GM18520 (cell line): Measurements from ENCODE around the gene ANKRD60.
A peak's percentile ranks its signal among the peaks of the same experiment; 100 is the strongest.

Experiments
- ATAC-seq: cut with Tn5 transposase; IDR thresholded peaks from one replicate; pipeline ENCODE4 v1.9.1; 2021; ENCODE audit not compliant: unreplicated experiment

The ANKRD60 gene

DNA sequence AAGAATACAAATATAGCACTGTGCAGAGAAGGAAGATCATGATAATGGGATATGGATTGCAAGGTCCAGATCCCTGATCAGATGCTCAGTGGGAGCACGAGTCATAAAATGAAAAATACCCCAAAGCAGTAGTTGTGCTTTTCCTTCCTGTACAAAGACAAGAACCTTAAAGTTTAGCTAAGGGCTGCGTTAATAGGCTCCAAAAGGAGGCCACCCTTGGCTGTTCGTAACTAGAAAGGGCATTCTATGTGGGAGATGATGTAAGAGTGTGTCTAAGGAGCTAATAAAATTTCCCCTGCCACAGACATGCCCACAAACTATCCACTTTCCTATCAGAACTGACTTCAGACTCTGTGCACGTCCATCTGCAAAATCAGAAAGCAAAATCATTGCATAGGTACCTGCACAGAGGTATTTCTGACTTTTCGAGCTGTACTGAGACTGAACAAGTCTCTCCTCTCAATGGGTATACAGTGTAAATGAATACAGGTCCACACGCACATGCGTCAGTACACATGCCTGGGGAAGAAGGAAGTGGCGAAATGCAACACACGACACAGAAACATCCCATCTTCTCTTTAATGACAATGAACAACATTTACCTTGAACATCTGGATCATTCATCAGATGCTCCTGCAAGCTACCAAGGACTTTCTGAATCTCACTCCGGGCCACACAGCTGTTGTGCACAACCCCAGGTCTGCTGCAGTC, 16.9 kb upstream of the ANKRD60 start:
- no peak for ATAC-seq

DNA sequence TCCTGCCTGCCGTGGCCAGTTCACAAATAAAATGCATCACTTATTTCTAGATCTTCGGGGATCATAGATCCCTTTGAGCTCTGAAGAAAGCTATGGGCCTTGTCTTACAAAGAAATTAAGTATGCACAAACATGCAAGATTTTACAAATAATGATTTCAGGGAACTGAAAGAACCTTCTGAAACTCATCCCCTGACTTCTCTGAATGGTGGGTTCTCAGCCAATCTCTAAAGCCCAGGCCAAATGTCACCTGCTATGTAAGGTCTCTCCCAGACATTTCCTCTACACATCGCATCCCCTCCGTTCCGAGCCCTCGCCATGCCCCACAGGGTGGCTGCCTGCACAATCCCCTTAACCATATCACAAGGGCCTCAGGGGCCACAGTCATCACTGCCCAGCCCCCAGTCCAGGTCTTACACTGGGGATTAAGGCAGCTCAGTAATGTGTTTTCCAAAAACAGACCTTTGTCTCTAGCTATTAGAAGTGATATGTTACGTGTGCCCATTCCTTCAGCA, 16.1 kb upstream of the ANKRD60 start:
- ATAC-seq = no peak

DNA sequence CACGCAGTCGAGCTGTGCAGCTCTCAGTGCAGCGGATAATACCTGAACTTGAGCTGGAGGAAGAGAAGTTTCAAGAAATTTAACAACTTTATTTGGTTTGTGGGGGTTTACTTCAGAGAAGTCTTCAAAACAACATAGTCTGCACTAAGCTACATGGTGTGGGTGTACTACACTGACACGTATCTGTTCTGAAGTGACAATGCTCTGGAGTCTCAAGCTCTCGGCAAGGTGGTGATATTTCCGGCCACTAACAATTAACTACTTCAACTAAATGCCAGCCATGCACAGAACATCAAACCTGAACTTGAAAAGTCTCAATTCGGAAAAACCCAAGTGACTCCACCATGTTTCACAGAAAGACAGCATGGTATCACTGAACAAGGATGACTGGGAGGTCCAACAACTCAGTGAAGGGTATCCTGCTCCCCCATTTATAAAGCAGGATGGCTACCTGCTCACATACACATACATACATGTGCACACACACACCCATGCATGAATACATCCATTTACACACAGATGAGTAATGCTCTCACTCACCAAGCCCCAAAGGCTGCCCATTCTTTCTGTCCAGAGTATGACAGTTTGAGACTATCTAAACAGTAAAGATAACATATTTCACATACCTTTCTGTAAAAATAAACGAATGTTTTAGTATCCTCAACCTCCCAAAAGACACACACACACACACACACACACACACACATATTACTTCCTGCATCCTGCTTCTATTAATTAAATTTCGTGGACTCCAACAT, 15.4 kb upstream of the ANKRD60 start:
- ATAC-seq = no peak

DNA sequence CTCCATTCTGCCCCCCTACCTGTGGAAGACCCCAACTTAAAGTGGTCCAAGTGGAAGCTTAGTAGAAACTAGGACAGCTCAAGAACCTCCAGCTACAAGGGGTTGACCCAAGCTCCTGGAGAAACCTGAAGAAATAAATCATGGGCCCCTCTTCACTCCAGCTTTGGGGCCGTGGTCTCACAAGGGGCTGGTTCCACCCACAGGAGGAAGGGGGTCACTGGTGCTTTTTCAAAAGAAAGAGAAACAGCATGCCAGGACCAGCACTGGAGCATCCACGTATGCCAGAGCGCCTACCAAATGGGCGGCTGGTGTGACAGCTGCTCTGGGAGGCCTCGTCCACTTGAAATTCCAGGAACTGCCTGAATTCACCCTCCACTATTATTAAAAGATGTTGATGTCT, 14.4 kb upstream of the ANKRD60 start:
- ATAC-seq = no peak

DNA sequence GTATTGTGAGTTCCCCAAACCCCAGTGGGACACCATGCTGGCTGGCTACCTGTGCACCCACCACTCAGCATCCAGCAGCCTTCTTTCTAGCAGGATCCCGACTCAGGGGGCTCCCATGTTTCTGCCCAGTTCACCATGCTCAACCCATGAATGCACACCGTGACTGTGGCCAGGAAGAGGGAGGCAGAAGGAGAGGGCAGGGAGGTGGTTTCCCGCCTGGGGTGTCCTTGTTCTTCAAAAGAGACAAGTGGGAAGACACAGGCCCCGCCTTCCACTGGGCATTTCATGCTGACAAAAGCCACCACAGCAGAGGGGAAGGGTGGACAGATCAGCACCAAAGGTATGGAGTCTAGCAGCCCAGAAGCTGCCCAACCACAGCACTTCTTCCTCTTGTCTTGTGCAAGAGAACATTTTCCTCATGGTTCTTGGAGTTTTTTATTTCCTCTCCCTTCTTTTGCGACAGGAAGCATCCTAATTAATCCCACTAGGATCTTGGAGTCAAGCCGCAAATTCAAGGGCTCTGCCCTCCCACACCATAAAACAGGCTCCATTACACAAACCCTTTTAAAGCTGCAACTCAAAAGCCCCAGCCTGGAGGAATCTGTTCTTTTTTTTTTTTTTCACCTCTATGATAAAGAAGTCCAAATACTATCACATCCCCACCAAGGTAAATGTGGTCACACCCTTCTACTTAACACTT, 13.5 kb upstream of the ANKRD60 start:
- no peak for ATAC-seq

DNA sequence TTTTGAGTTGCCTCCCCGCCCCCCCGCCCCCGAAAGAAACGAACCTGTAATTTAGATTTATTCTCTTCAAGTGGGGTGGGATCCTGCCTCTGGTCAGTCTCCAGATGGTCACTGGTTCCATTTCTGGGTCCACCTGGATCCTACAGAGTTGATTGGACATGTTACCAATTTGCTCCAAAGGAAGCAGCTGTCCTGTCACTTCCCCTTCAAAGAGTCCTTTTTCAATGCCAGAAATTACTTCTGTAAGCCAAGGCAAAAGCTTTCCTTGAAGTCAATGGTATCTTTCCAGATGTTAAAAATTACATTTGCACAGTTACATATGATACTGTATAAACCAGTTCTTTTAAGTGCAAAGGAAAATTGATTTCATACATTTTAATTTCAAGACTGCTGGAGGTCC, 12.0 kb upstream of the ANKRD60 start:
- no peak for ATAC-seq

DNA sequence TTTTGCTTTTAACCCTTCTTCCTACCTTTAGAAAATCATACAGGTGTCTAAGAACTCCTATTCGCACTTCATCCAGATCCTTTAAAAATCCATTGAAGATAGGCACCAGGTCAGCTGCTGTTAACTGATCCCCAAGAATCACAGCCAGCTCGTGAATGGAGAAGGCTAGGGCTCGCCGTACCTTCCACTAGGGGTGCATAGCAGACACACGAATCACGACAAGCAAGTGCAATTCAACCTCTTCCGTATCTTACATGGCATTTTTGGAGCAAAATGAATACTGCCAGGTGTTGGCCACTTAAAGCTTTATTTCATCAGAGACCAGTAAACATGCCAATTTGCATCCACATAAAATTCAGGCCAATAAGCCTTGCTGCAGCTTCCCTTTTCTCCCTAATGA, 10.8 kb upstream of the ANKRD60 start:
- no peak for ATAC-seq

DNA sequence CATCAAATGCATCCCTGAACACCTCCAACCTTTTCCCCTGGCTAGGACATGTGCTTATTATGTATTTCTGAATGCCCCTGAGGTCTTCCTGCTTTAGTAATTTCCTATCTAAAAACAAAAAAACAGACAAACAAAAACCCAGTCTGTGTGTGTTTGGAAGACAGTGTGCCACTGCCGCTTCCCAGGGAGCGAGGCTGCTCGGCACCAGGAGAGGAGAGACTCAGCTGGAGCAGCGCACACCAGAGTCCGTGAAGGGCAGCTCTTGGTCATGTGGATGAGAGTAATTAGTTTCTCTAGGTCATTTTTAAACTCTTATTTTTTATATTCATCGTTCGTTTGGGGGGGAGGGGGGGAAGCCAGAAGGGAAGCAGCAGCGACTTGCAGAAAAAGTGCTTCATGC, 10.0 kb upstream of the ANKRD60 start:
- ATAC-seq = no peak

DNA sequence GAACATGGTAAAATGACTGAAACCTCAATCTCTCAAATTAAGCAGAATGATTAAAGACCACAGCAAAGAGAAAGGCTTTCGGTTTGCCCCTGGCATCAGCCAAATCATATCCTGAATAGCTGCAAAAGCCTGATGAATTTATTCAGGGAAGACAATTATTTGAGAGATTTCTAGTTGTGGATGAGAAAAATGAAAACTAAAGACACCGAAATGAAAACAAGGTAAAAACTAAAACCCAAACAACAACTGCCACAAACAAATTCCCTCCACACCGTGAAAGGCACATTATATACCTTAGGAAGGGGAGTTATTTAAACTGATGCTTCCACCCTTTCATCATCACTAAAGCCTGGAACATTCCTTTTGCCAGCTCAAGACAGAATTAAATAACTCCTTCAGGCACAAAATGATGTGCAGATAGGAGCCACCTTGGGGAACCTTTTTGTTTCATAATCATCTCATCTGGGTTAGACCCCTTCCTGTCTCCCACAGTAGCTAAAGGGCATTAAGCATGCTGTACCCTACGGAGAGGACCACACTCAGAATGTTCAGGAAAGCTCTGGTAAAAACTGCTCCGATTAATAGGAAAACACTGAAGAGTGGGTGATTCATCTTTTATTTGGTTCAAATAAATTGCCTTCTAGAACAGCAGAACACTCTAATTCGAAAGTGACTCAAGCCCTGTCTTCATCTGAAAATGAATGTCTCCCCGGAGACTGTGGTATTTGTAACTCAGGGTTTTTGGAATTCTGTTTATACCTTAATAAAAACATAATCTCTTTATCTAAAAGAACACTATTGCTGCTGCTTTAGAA, 9.1 kb upstream of the ANKRD60 start:
- ATAC-seq = no peak

DNA sequence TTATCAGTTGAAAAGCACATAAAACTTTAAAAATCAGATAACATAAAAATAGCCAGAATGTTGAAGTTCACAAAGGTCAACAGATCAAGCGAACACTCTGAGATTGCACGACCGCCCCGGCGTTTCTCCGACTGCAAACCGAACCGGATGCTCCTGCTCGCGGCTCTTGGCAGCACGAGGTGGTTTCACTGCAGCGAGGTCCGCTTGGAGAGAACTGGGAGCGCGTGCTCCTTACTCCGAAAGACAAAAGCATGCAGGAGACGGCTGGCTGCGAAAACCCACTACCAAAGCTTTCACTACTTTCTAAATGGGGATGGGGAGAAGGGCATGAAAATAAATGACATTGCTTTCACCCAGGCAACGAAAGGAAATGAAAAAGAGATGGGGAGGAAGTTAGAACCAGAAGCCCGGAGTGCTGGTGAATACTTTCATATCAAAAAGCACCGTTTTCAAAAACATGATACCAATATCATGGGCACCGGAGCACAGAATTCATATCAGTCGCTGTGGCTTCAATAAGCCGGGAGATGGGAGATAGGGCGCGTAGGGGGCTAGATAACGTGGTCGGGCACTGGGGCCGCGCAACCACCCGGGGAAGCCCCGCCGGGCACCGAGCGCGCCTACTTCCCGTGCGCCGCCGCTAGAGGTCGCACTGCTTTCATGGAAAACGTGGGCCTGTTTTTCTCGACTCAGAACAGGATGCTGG, 8.3 kb upstream of the ANKRD60 start:
- peak; percentile 56 for ATAC-seq

DNA sequence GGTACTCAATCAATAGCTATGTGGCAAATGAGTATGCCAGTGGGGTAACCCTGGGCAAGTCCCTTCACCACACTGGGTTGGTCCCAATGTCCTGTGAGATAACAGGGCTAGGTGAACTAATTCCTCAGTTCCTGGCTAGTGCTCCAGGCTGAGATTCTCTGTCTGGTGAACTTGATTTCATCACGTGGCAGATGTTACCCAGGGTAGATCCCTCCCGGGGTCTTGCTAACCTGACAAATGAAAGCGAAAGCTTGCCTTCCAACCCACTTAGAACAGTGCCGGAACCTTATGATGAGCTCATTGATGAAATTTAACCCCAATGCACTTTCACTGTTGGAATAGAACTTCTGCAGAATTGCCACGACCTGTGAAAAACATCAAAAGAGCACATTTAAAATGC, 6.6 kb upstream of the ANKRD60 start:
- ATAC-seq = no peak

DNA sequence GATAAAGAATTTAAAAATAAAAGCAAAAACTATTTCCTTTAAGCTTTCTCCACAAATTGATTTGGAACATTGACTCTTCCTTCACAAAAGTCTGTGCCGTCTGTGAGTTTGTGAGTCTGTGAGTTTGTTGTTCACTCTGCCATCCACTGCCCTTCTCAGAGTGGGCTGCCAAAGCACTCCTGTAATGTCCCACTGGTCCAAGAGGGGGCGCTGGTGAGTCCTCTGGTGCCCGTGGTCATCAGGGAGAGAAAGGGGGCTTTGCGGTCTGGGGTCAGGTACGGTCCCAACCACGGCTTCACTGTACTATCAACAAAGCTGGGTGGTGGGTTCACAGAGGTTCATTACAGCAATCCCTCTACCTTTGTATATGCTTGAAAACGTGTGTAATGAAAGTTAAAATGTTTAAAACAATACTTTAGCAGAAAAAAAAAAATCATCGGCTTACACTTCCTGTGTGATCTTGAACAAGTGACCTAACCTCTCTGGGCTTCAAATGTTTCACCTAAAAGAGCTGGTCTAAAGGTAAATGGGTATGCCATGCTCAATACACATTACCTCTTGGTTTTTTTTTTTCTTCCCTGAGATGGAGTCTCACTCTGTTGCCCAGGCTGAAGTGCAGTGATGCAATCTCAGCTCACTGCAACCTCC, 5.6 kb upstream of the ANKRD60 start:
- no peak for ATAC-seq

DNA sequence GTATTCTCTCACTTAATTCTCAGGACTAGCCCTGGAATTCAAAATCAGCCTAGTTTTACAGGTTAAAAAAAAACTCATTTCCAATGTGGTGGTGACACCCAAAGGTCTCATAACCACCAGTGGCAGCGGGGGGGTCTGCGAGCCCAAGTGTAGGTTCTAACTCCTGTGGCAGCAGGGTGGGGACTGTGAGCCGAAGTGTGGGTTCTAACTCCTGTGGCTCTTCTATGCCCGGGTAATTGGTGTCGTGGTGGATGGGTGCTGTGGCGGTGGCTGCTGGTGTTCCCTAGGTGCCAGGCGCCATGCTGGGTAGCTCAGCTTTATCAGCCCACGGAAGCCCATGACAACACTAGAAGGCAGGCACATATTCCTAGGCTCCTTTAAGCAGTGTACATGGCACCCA, 4.9 kb upstream of the ANKRD60 start:
- ATAC-seq = no peak

DNA sequence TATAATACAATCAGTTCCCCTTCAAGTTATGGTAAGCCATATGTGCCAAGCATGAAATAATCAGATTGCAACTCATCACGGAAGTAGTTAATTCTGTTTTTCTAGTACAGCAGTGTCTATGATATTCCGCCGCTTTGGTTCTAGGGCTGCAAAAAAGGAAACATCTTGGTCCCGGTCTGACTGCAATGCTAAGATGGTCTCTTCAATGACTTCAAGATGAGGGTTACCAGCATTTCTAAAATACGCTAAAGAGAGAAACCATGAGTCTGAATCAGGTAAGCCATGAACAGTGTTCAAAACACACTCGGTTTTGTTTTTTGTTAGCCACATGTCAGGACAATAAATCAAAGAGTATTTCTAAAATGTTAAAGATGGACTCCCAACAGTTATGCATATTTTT, 3.2 kb upstream of the ANKRD60 start:
- no peak for ATAC-seq

DNA sequence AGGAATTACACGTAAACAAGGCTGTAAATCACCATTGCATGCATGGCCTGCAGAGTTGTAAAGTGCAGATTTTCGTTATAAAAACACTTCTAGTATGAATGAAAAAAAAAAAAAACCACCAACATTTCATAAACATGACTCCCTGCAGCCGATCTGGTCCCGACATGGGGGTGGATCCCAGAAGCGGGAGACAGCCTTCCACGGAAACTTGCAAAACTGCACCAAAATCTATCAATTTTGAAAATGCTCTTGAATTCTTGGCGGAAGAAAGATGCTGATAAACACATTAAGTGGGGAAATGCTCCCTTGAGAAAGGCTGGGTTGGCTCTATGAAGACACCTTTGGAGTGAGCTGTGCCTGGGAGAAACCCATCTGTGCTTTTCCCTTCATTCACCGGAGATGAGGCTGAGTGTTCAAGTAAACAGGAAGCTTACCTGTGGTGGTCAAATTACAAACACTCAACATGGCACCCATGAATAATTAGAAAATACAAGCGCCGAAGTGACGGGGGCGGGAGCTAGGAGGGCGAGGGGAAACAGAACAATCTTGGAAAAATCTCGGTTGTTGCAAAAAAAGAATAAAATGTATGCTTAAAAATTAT, 845 bp upstream of the ANKRD60 start:
- ATAC-seq = no peak

DNA sequence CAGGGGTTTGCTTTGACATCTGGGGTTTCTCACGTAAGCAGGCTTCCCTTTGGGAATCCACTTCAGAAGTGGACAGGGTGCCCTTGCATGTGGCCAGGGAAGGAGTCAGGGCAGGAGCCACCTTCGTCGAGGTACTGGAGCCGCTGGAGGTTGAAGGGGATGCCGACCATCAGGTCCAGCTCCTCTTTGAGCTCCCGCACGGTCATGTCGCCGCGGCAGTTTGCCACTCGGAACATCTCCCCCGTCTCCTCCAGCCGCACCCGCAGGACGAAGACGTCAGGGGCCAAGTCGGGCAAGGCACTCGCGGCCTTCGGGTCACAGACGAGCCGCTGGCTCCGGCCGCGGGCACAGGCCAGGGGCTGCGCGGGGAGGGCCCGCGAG, 360 bp downstream of the ANKRD60 start:
- ATAC-seq = no peak

DNA sequence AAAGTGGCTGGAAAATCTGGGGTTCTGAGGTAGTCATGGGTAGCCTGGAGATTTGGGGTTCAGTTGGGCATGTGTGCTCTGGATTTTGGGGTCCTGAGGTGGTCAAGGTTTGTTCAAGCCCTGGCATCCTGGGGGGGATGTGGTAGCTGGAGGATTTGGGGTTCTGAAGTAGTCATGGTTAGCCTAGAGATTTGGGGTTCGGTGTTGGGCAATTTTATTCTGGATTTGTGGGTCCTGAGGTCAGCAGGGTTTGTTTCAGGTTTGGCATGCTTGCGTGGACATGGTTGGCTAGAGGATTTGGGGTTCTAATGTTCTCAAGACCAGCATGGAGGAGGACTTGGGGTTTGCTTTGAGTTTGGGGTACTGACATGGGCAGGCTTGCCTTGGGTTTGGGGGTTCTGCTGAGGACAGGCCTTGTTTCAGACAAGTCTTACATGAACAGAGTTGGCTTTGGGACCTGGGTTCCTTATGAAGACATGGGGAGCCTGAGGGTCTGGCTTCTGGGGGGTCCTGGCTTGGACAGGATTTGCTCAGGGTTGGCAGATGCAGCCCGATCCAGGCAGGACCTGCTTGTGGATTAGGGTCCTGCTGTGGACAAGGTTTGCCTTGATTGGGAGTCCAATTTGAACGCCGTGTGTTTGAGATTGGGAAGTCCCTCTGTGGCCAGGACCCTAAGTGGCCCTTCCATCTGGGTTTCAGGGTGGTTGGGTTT, 906 bp downstream of the ANKRD60 start:
- ATAC-seq = no peak

DNA sequence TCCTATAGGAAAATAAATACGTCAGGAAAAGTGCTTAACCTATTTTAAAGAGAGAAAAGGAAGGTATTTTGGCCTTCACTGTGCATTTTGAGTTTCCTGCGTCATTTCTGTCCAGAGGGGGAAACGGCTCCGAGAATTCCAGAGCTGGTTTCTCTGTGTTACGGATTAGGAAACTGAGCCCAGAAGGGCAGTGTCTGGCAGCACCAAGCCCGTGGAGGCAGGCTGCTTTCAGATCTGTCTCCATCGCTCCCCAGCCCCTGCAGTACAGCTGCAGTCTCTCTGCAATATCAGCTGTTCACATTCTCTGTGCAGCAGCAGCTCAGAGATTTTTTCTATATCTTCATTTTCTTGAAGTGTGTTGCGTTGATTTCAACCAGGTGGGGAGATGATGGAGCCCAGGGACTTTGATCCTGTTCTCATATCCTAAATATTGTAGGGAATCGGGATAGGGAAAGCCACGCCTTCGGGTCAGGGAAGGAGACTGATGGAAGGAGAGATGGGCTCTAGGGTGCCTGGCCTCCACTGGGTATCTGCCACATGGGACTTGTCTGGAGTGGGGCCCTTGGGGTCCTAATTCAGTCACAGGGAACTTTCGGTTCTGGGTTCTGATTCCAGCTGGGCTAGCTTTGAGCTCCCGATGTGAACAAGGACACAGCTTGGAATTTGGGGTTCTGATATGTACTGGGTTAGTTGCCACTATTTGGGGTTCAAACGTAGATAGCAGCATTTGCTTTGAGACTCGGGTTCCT, 2.8 kb downstream of the ANKRD60 start:
- no peak for ATAC-seq
